IMR-90 (cell line): ENCODE measurements around the gene ACOXL.

ENCODE experiments used
- RAD21 ChIP-seq: IDR thresholded peaks from 2 replicates; pipeline ENCODE4 v1.6.1; 2012; ENCODE audit warnings: low read length, improper control_type of control experiment
- TF ChIP-seq, protein P1 (sequence below): conservative IDR thresholded peaks from 2 replicates; pipeline ENCODE4 v1.5.1; 2012; ENCODE audit warnings: mild to moderate bottlenecking, low read depth, low read length, improper control_type of control experiment
- TF ChIP-seq, protein P2 (sequence below): fragments of 150-350 bp; IDR thresholded peaks from 2 replicates; pipeline ENCODE4 v1.6.1; 2017; ENCODE audit warnings: mild to moderate bottlenecking, antibody characterized with exemption, low read length, low read depth

DNA sequence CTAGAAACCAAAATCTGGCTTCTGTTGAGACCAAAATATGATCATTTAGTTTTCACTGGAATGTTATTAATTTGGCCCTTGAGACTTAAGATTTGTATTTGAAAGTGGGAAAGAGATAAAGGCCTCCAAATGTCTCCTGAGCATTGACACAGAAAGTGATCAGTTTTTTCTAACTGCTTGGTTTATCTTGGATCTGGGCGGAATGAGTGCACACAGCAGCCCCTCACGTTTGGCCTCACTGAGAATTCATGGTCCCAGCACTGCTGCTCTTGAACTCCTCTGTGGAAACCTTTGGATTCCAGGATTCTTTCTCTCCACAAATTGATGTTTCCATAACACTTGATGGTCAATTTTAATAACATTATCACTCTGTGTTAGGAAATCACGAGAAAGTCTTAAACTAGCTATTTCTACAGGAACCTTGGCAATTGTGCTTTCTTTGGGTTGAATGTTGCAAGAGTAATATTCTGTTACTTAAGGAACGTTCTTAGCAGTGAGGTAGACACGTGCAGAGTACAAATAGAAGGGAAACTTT, 208.1 kb downstream of the ACOXL start:
- TF ChIP-seq, protein P1, sequence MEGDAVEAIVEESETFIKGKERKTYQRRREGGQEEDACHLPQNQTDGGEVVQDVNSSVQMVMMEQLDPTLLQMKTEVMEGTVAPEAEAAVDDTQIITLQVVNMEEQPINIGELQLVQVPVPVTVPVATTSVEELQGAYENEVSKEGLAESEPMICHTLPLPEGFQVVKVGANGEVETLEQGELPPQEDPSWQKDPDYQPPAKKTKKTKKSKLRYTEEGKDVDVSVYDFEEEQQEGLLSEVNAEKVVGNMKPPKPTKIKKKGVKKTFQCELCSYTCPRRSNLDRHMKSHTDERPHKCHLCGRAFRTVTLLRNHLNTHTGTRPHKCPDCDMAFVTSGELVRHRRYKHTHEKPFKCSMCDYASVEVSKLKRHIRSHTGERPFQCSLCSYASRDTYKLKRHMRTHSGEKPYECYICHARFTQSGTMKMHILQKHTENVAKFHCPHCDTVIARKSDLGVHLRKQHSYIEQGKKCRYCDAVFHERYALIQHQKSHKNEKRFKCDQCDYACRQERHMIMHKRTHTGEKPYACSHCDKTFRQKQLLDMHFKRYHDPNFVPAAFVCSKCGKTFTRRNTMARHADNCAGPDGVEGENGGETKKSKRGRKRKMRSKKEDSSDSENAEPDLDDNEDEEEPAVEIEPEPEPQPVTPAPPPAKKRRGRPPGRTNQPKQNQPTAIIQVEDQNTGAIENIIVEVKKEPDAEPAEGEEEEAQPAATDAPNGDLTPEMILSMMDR = no peak
- TF ChIP-seq RAD21 = no peak
- TF ChIP-seq, protein P2, sequence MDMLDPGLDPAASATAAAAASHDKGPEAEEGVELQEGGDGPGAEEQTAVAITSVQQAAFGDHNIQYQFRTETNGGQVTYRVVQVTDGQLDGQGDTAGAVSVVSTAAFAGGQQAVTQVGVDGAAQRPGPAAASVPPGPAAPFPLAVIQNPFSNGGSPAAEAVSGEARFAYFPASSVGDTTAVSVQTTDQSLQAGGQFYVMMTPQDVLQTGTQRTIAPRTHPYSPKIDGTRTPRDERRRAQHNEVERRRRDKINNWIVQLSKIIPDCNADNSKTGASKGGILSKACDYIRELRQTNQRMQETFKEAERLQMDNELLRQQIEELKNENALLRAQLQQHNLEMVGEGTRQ = no peak
